ENCODE data around the gene CALU. TPM values are rescaled to one million over a fixed set of nuclear protein-coding genes. Genes with fewer than 3 reads are reported as not detected.

The CALU gene
- 10 to 100 TPM; 26.0 to 30.2 TPM for total RNA-seq

GRCh38 chr7:128739048-128739962 lies at the start of gene CALU:
Gene CALU, plus strand, starts transcription at chr7:128739359. Its CDS starts 9,225 bp downstream, at chr7:128748584.
- Mint-ChIP-seq H3K4me1 (peaks cover 28% of the 10 kb centered on the region), H3K27me3 (no peaks in the 10 kb centered on the region), H3K27ac (peak within 1 kb of the TSS; percentile 99), H3K4me3 (peak within 1 kb of the TSS; percentile 99), H3K36me3 (peaks cover 5% of the 10 kb centered on the region), H3K9me3 (no peaks in the 10 kb centered on the region)
- POLR2A ChIA-PET, result interaction anchor here (0.6 to 2.1 kb wide), 12 partner anchors 9 to 1451 kb away, joined by 3 to 7 read pairs (median 3); partner anchors contain the start of gene CCDC136
- DNase-seq (peak; percentile 95), ATAC-seq (ENCODE audit: low read depth) (peak; percentile 97)

GRCh38 chr7:128691227-128691626 lies 47.9 kb upstream of the CALU start:
- no peak overlapping the region for H3K4me3 Mint-ChIP-seq
- no peak for ATAC-seq (ENCODE audit: low read depth)
- DNase-seq, result no peak
- peaks cover 21% of the 10 kb centered on the region for H3K27me3 Mint-ChIP-seq
- H3K27ac Mint-ChIP-seq, result no peak overlapping the region
- POLR2A ChIA-PET, result no interaction called here
- H3K36me3 Mint-ChIP-seq, result no peaks in the 10 kb centered on the region
- no peaks in the 10 kb centered on the region for H3K4me1 Mint-ChIP-seq
- H3K9me3 Mint-ChIP-seq, result no peaks in the 10 kb centered on the region

GRCh38 chr7:128692623-128693270 lies 46.4 kb upstream of the CALU start:
- Mint-ChIP-seq H3K27ac (no peak overlapping the region), H3K36me3 (no peaks in the 10 kb centered on the region), H3K4me1 (peaks cover 3% of the 10 kb centered on the region), H3K9me3 (no peaks in the 10 kb centered on the region), H3K27me3 (peaks cover 35% of the 10 kb centered on the region), H3K4me3 (no peak overlapping the region)
- POLR2A ChIA-PET, result no interaction called here
- DNase-seq, result no peak
- no peak for ATAC-seq (ENCODE audit: low read depth)

DNA sequence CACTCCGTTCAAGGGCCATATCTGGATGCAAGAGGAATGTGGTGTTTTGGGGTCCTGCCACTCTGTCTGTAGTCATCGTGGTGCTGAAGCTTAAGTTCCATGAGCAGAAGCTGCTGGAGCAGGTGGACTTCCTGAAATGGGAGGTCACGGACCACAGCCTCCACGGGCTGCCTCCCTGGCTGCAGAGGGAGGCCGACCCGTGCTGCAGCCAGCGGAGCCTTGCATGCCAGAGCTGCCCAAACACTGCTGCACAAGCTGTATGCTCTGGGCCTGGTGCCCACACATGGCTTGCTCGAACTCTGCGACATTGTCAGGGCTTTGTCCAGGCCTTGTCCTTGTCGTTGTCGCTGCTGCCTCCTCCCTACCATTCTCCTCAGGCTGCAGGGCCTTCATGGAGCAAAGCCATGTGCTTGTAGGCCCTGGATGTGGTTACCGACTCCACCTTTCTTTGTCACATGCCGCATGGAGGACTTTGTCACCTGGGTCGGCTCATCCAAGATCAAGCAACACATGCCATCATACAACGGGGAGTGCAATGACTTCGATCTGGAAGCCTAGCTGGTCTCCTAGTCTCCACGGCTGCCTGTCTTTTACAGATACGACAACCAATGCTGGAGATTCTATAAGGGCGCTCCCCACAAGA lies 45.7 kb upstream of the CALU start:
- DNase-seq (no peak), ATAC-seq (ENCODE audit: low read depth) (no peak)
- Mint-ChIP-seq H3K9me3 (no peaks in the 10 kb centered on the region), H3K27me3 (peaks cover 42% of the 10 kb centered on the region), H3K4me1 (peaks cover 9% of the 10 kb centered on the region), H3K4me3 (no peak overlapping the region), H3K36me3 (no peaks in the 10 kb centered on the region), H3K27ac (no peak overlapping the region)
- POLR2A ChIA-PET, result no interaction called here

- Mint-ChIP-seq H3K27ac (no peak overlapping the region), H3K4me3 (no peak overlapping the region), H3K27me3 (peaks cover 53% of the 10 kb centered on the region), H3K4me1 (peaks cover 9% of the 10 kb centered on the region), H3K9me3 (no peaks in the 10 kb centered on the region), H3K36me3 (no peaks in the 10 kb centered on the region)
- DNase-seq, result no peak
- ATAC-seq (ENCODE audit: low read depth), result no peak
- POLR2A ChIA-PET, result no interaction called here
These were observed 44.4 kb upstream of the CALU start for GRCh38 chr7:128694738-128695137.

- Mint-ChIP-seq H3K9me3 (no peaks in the 10 kb centered on the region), H3K4me3 (peak overlapping the region; percentile 87), H3K27ac (no peak overlapping the region), H3K36me3 (no peaks in the 10 kb centered on the region), H3K27me3 (peaks cover 63% of the 10 kb centered on the region), H3K4me1 (peaks cover 13% of the 10 kb centered on the region)
- DNase-seq (peak; percentile 72), ATAC-seq (ENCODE audit: low read depth) (peak; percentile 79)
- POLR2A ChIA-PET, result interaction anchor here (0.6 kb wide), 1 partner anchor 345 kb away, joined by 3 read pairs; no protein-coding TSS in a partner anchor
These were observed 41.8 kb upstream of the CALU start for GRCh38 chr7:128697302-128697905.

- Mint-ChIP-seq H3K9me3 (no peaks in the 10 kb centered on the region), H3K4me1 (peaks cover 14% of the 10 kb centered on the region), H3K27me3 (peaks cover 64% of the 10 kb centered on the region), H3K36me3 (no peaks in the 10 kb centered on the region), H3K27ac (no peak overlapping the region), H3K4me3 (no peak overlapping the region)
- ATAC-seq (ENCODE audit: low read depth), result no peak
- no peak for DNase-seq
- POLR2A ChIA-PET, result no interaction called here
These were observed 39.9 kb upstream of the CALU start for GRCh38 chr7:128699196-128699712.

DNA sequence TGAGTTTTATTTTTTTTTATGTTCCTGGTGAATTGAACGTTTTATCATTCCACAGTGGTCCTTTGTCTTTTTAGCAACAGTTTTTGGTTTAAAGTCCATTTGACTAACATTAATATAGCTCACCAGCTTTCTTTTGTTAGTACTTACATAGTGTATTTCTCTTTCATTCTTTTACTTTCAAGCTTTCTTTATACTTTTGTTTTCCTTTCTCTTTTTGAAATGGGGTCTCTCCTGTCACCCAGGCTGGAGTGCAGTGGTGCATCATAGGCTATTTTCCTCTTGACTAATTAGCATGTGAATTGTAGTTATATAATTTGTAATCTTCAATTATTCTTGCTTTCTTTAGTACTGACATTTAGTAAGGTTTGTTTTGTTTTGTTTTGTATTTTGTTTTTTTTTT lies 39.3 kb upstream of the CALU start:
- no peak overlapping the region for H3K4me3 Mint-ChIP-seq
- no peak for DNase-seq
- H3K27ac Mint-ChIP-seq, result no peak overlapping the region
- no peaks in the 10 kb centered on the region for H3K36me3 Mint-ChIP-seq
- POLR2A ChIA-PET, result no interaction called here
- peaks cover 14% of the 10 kb centered on the region for H3K4me1 Mint-ChIP-seq
- H3K9me3 Mint-ChIP-seq, result no peaks in the 10 kb centered on the region
- H3K27me3 Mint-ChIP-seq, result peaks cover 63% of the 10 kb centered on the region
- no peak for ATAC-seq (ENCODE audit: low read depth)

DNA sequence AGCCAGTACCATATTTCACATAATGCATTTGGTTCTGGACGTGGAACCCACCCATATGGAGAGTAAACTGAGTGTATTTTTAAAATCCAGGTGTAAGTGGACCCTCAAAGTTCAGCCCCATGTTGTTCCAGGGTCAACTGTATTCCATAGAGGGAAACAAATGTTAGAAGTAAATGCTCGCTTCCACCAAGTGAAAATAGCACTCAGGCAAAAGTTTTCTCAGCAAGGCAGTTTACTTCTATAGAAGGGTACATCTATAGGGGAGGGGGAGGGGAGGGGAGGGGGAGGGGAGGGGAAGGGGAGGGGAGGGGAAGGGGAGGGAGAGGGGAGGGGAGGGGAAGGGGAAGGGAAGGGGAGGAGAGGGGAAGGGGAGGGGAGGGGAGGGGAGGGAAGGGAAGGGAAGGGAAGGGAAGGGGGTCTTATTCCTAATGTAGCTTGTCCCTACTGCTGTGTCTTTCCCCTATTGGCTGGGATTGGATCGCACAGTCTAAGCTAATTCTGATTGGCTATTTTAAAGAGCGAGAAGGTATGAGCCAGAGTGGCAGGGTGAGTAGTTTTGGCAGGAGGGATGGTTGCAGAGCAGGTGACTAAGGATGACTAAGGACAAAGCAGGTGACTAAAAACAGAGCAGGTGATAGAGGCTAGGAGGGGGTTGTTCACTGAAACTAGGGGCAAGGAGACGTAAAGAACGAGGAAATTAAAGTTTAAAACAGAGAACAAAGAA lies 37.9 kb upstream of the CALU start:
- POLR2A ChIA-PET, result no interaction called here
- ATAC-seq (ENCODE audit: low read depth) (no peak), DNase-seq (no peak)
- H3K27ac Mint-ChIP-seq, result no peak overlapping the region
- peaks cover 50% of the 10 kb centered on the region for H3K27me3 Mint-ChIP-seq
- H3K36me3 Mint-ChIP-seq, result no peaks in the 10 kb centered on the region
- no peaks in the 10 kb centered on the region for H3K9me3 Mint-ChIP-seq
- H3K4me3 Mint-ChIP-seq, result no peak overlapping the region
- H3K4me1 Mint-ChIP-seq, result peaks cover 14% of the 10 kb centered on the region

- Mint-ChIP-seq H3K27me3 (peaks cover 30% of the 10 kb centered on the region), H3K4me3 (no peak overlapping the region), H3K4me1 (peaks cover 6% of the 10 kb centered on the region), H3K9me3 (no peaks in the 10 kb centered on the region), H3K36me3 (no peaks in the 10 kb centered on the region), H3K27ac (no peak overlapping the region)
- POLR2A ChIA-PET, result no interaction called here
- DNase-seq (no peak), ATAC-seq (ENCODE audit: low read depth) (no peak)
These were observed 35.4 kb upstream of the CALU start for GRCh38 chr7:128703609-128704241.

- no peak for DNase-seq
- Mint-ChIP-seq H3K4me1 (peaks cover 3% of the 10 kb centered on the region), H3K27ac (no peak overlapping the region), H3K4me3 (no peak overlapping the region), H3K36me3 (no peaks in the 10 kb centered on the region), H3K9me3 (no peaks in the 10 kb centered on the region), H3K27me3 (peaks cover 17% of the 10 kb centered on the region)
- POLR2A ChIA-PET, result no interaction called here
- ATAC-seq (ENCODE audit: low read depth), result no peak
These were observed 33.2 kb upstream of the CALU start for GRCh38 chr7:128705891-128706333.

- H3K36me3 Mint-ChIP-seq, result no peaks in the 10 kb centered on the region
- H3K4me1 Mint-ChIP-seq, result peaks cover 1% of the 10 kb centered on the region
- peaks cover 11% of the 10 kb centered on the region for H3K27me3 Mint-ChIP-seq
- H3K27ac Mint-ChIP-seq, result no peak overlapping the region
- no peak overlapping the region for H3K4me3 Mint-ChIP-seq
- POLR2A ChIA-PET, result no interaction called here
- ATAC-seq (ENCODE audit: low read depth), result no peak
- no peak for DNase-seq
- no peaks in the 10 kb centered on the region for H3K9me3 Mint-ChIP-seq
These were observed 31.4 kb upstream of the CALU start for GRCh38 chr7:128707752-128708151.
